Left kidney (tissue), 8 donors: ENCODE data around the gene ADM. TPM values are rescaled to one million over a fixed set of nuclear protein-coding genes. Genes with fewer than 3 reads are reported as not detected.
A peak's percentile ranks its signal among the peaks of the same experiment; 100 is the strongest.
"Not testable (repeated sequence)": the region's sequence is repeated elsewhere in the genome, so short reads cannot be mapped to it uniquely, and the experiment has no call there.

Experiments used
- DNase-seq: peaks from one replicate; pipeline ENCODE4 v3.0.0-alpha.2; 2013
- long read RNA-seq, 8 donors: transcript quantifications; one replicate each; lab custom pipeline, GENCODE V29; 2026
- polyA plus RNA-seq: library from polyadenylated mRNA; unstranded; fragments of 120-200 nt; gene quantifications from one replicate; pipeline ENCODE4 v1.2.1, GENCODE V29; 2013; ENCODE audit not compliant: insufficient read length

Gene ADM
- 6.4 TPM for polyA plus RNA-seq
- long read RNA-seq, donor 1, transcript ADM-201 (4 exons, 1,885 nt): major isoform, 10 of 11 reads
- long read RNA-seq, donor 1, partial matches to known transcripts: 0 of 11 reads
- long read RNA-seq, donor 1, other reads (novel, unspliced or antisense): 0 of 11 reads
- long read RNA-seq, donor 2, partial matches to known transcripts: 0 of 2 reads
- long read RNA-seq, donor 2, other reads (novel, unspliced or antisense): 0 of 2 reads
- long read RNA-seq, donor 3, partial matches to known transcripts: 0 of 4 reads
- long read RNA-seq, donor 3, other reads (novel, unspliced or antisense): 0 of 4 reads
- long read RNA-seq, donor 4, partial matches to known transcripts: 0 of 1 reads
- long read RNA-seq, donor 4, other reads (novel, unspliced or antisense): 0 of 1 reads
- long read RNA-seq, donor 5, transcript ADM-201 (4 exons, 1,885 nt): major isoform, 14 of 24 reads
- long read RNA-seq, donor 5, partial matches to known transcripts: 6 of 24 reads
- long read RNA-seq, donor 5, other reads (novel, unspliced or antisense): 0 of 24 reads
- long read RNA-seq, donor 6, partial matches to known transcripts: 0 of 6 reads
- long read RNA-seq, donor 6, other reads (novel, unspliced or antisense): 0 of 6 reads
- long read RNA-seq, donor 7, partial matches to known transcripts: 0 of 5 reads
- long read RNA-seq, donor 7, other reads (novel, unspliced or antisense): 0 of 5 reads
- long read RNA-seq, donor 8, partial matches to known transcripts: 0 of 2 reads
- long read RNA-seq, donor 8, other reads (novel, unspliced or antisense): 0 of 2 reads

GRCh38 chr11:10304495-10305261, at the start of gene ADM:
TSS of gene ADM (plus strand) at chr11:10305073. CDS start at chr11:10305701, 628 bp downstream.
- DNase-seq: peak; percentile 87

GRCh38 chr11:10255388-10256125, 49.3 kb upstream of the ADM start:
- DNase-seq: no peak

GRCh38 chr11:10257478-10257877, 47.4 kb upstream of the ADM start:
- DNase-seq: no peak

GRCh38 chr11:10261821-10262220, 43.1 kb upstream of the ADM start:
- DNase-seq: no peak

GRCh38 chr11:10263929-10264328, 40.9 kb upstream of the ADM start:
- DNase-seq: no peak

- not testable (repeated sequence) for DNase-seq
Measured at GRCh38 chr11:10264716-10265115, 40.2 kb upstream of the ADM start.

- no peak for DNase-seq
Measured at GRCh38 chr11:10265936-10266335, 38.9 kb upstream of the ADM start.

GRCh38 chr11:10267821-10268220, 37.1 kb upstream of the ADM start:
- no peak for DNase-seq

- no peak for DNase-seq
Measured at GRCh38 chr11:10268746-10269488, 36.0 kb upstream of the ADM start.

GRCh38 chr11:10272132-10272531, 32.7 kb upstream of the ADM start:
- DNase-seq: no peak

GRCh38 chr11:10273738-10274137, 31.1 kb upstream of the ADM start:
- no peak for DNase-seq

GRCh38 chr11:10274726-10275125, 30.1 kb upstream of the ADM start:
- no peak for DNase-seq

- no peak for DNase-seq
Measured at GRCh38 chr11:10275714-10276113, 29.2 kb upstream of the ADM start.

GRCh38 chr11:10282117-10282516, 22.8 kb upstream of the ADM start:
- DNase-seq: no peak

- DNase-seq: no peak
Measured at GRCh38 chr11:10283991-10284390, 20.9 kb upstream of the ADM start.

- DNase-seq: no peak
Measured at GRCh38 chr11:10285148-10285802, 19.6 kb upstream of the ADM start.

GRCh38 chr11:10287140-10287539, 17.7 kb upstream of the ADM start:
- DNase-seq: no peak

GRCh38 chr11:10287766-10288715, 16.8 kb upstream of the ADM start:
- no peak for DNase-seq
